Right kidney (tissue), 1 donor: Measurements from ENCODE around the gene TICAM1.
A peak's percentile ranks its signal among the peaks of the same experiment; 100 is the strongest.
"Not testable (repeated sequence)": the region's sequence is repeated elsewhere in the genome, so short reads cannot be mapped to it uniquely, and the experiment has no call there.

ENCODE experiments used
- DNase-seq: peaks from one replicate; pipeline ENCODE4 v3.0.0-alpha.2; 2016

Gene TICAM1

GRCh38 chr19:4845975-4846374 lies 14.5 kb upstream of the TICAM1 start:
- not testable (repeated sequence) for DNase-seq

DNA sequence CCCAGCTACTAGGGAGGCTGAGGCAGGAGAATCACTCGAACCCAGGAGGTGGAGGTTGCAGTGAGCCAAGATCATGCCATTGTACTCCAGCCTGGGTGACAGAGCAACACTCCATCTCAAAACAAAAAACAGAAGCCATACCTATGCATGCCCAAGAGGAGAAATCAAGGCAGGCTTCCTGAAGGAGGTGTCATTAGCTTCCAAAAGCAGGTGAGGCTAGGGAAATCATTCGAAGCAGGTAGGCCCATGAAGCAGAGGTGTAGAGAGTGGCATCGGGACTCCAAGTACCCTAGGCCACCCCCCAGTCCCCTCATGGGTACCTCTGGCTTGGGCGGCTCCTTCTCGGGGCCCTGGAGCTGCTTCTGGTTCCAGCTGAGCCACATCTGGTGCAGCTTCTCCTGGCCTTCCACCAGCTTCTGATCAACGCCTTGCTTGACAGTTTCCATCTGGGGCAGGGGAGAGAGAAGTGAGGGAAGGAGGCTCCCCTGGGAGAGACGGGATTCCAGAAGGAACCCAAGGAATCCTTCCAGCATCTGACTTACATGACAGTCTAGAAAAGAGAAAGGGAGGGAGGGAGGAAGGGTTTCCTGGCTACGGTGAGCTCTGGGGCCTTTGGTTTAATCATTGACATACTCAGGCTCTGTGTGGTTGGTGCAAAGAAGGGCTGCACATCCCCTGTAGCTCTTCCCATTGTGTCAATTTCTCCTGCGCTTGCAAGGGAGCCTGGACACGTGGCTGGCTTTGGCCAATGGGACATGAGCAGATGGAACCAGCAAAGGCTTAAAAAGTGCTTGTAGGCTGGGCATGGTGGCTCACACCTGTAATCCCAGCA lies 13.1 kb upstream of the TICAM1 start:
- DNase-seq: peak; percentile 49

DNA sequence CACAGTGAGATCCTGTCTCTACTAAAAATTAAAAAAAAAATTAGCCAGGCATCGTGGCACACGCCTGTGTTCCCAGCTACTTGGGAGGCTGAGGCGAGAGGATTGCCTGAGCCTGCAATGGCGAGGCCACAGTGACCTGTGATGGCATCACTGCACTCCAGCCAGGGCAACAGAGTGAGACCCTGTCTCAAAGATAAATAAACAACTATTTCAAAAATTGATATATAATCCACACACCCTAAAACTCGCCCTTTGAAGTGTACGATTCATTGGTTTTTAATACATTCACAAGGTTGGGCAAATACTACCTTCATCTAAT lies 12.1 kb upstream of the TICAM1 start:
- no peak for DNase-seq

- no peak for DNase-seq
Measured at GRCh38 chr19:4839192-4839591, 7.7 kb upstream of the TICAM1 start.

DNA sequence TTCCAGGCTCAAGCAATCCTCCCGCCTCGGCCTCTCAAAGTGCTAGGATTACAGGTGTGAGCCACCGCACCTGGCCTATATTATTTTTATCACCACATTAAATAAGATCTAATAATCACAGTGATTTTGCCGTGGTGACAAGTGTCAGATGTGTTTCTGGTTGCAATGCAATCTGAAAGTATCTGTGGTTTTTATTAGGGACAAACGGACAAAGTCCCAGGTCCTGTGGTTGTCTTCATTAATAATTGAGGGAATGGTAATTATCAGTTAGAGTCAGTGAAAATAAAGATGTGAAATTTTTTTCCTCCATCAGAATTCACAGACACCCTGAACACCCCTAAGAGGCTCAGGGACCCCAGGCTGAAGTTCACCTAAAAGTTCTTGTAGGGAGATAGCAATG lies 1.3 kb upstream of the TICAM1 start:
- no peak for DNase-seq

DNA sequence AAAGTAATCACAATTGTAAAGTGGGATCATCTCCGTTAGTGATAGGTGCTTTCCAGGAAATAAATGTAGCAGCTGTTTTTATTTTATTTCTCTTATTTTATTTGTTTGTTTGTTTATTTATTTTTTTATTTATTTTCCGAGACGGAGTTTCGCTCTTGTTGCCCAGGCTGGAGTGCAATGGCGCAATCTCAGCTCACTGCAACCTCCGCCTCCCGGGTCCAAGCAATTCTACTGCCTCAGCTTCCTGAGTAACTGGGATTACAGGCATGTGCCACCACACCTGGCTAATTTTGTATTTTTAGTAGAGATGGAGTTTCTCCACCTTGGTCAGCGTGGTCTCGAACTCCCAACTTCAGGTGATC lies 448 bp upstream of the TICAM1 start:
- not testable (repeated sequence) for DNase-seq

DNA sequence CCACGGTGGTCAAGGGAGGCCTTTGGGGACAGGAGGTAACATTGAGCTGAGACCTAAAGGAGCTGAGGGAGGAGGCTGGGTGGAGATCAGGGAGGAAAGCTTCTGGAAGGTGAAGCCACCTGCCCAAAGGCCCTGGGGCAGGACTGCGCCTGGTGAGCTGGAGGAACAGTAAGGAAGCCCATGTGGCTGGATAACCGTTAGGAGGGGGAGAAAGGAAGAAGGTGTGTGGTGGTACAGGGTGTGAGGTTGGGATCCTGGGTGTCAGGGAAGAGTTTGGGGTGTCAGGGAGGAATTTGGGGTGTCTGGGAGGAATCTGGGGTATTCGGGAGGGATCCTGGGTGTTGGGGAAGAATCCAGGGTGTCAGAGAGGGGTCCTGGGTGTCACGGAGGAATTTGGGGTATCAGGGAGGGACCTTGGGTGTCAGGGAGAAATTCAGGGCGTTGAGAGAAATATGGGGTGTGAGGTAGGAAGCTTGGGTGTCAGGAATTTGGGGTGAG lies 695 bp downstream of the TICAM1 start:
- DNase-seq: no peak

GRCh38 chr19:4830332-4830731 lies 1.2 kb downstream of the TICAM1 start:
- no peak for DNase-seq

- no peak for DNase-seq
Measured at GRCh38 chr19:4829001-4829712, 2.4 kb downstream of the TICAM1 start.

- no peak for DNase-seq
Measured at GRCh38 chr19:4823577-4823976, 7.9 kb downstream of the TICAM1 start.

GRCh38 chr19:4822354-4822753 lies 9.2 kb downstream of the TICAM1 start:
- DNase-seq: not testable (repeated sequence)

GRCh38 chr19:4821265-4821664 lies 10.2 kb downstream of the TICAM1 start:
- DNase-seq: no peak

DNA sequence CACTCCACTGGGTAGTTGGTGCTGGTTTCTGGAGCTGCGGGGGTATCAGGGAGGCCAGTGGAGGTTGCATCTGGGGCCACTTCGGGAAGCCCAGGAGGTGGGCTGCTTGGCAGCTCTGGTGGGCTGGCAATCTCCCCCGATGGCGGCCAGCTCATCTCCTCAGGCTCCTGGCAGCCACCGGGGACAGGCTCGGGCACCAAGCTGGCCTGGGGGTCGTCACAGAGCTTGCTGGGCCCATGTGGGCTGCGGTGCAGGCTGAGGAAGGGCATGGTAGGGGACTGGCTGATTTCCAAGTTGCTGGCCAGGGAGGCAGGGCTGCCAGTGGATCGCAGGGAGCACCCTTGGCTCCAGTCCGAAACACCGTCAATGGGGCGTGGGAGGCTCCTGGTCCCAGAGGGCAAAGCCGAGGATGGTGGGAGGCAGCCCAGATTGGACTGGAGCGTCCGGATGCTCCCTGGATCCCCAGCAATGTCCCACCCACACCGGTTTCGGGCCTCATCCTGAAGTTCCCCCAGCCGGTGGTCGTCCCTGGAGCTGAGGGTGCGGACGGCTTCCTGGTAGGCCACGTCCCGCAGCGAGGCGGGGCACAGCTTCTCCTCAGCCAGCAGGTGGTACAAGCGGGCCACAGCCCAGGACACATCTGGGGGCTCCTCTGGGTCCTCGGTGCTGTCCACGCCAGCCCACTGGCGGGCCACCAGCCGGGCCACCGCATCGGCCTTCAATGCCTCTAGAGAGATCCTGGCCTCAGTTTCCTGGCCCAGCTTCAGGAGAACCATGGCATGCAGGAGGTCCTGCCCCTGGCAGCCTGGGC lies 13.8 kb downstream of the TICAM1 start:
- no peak for DNase-seq

DNA sequence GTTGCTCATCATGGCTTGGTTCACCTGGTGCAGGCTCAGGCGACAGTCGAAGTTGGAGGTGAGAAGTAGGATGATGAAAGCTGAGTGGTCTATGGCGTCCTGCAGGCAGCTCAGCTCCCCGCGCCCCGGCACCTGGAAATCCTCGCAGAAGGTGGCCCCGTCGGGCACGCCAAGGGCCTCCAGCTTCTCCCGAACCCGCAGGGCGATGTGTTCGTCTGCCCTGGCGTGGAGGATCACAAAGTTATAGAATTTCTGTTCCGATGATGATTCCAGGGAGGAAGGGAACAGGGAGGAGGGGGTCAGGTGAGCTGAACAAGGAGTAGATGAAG lies 14.6 kb downstream of the TICAM1 start:
- DNase-seq: no peak

- no peak for DNase-seq
Measured at GRCh38 chr19:4816202-4816949, 15.1 kb downstream of the TICAM1 start.

- peak; percentile 59 for DNase-seq
Measured at GRCh38 chr19:4815426-4816201, 15.9 kb downstream of the TICAM1 start.

GRCh38 chr19:4814625-4815425 lies 16.7 kb downstream of the TICAM1 start:
- no peak for DNase-seq

DNA sequence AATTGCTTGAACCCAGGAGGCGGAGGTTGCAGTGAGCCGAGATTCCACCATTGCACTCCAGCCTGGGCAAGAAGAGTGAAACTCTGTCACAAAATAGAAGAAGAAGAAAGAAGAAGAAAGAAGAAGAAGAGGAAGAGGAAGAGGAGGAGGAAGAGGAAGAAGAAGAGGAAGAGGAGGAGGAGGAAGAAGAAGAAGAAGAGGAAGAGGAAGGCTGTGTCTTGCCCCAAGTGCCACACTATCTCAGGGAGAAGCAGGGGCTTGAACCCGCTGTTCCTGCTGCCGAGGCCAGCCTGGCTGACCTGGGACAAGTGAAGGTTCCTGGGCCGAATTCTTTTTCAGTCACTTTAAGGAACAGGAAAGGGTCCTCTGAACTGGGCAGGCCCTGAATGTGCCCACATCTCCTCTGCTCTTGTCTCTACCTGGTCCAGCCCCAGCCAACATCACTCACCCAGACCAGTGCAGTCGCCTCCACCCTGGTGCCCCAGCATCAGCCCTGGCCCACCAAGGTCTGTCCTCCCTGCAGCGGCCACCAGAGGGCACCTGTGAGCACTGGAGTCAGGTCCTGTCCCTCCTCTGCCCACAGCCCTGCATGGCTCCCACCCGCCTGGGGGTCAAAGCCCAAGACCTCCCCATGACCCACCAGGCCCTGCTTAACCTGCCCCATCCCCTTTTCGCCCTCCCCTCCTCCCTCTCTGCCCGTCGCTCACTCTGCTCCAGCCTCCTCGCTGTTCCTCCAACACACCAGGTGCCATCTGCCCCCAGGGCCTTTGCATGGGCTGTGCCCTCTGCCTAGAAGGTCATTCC lies 20.0 kb downstream of the TICAM1 start:
- no peak for DNase-seq

DNA sequence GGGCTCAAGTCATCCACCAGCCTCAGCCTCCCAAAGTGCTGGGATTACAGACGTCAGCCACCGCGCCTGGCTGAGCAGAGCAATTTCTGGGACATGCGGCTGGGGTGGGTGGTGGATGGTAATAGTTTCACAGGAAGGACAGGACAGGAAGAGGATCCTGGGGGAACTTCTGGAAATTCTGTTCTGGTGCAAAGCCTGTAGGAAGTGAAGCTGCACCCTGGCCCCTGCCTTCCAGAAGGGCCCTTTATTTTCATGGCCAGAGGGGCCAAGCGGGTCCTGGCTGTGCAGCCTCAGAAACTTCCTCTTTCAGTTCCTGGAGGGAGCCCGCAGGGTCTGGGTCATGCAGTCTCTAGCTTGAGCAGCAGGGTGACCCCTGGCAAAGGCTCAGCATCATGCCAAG lies 24.3 kb downstream of the TICAM1 start:
- DNase-seq: no peak

DNA sequence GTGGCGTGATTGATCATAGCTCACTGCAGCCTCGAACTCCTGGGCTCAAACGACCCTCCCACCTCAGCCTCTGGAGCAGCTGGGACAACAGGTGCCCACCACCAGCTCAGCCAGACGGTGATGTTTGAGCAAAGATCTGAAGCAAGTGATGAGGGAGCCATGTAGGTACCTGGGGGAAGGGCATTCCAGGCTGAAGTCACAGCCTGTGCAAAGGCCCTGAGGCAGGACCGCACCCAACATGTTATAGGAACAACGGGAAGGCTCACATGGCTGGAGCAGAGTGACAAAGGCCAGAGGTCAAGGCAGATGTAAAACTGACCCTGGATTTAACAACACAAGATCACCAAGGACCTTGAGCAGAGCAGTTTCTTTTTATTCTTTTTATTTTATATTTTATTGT lies 25.1 kb downstream of the TICAM1 start:
- no peak for DNase-seq
